Measurements from ENCODE around the gene FTSJ1. TPM values are rescaled to one million over a fixed set of nuclear protein-coding genes. Genes with fewer than 3 reads are reported as not detected.

Gene FTSJ1
- total RNA-seq, 1 experiment from 2014 or later, result 49.4 TPM

GRCh38 chrX:48509619-48510018 is 33.6 kb downstream of the FTSJ1 start:
- Mint-ChIP-seq H3K27me3 (ENCODE audit: low read depth) (peaks cover 4% of the 10 kb centered on the region), H3K4me1 (peaks cover 3 to 8% of the 10 kb centered on the region in 2 experiments; a peak in 3 of 4 replicates), H3K36me3 (ENCODE audit: insufficient read depth in 1 of 3, low read depth in 3 of 3) (peaks cover 7 to 15% (median 13%) of the 10 kb centered on the region in 3 experiments; a peak in 6 of 7 replicates), H3K27ac (no peak overlapping the region; a peak in 1 of 7 replicates), H3K4me3 (peak overlapping the region; percentile 83 to 91), H3K9me3 (peaks cover 64 to 70% of the 10 kb centered on the region in 2 experiments)
- Histone ChIP-seq H3K14ac (ENCODE audit: insufficient read depth, low read length) (no peak overlapping the region), H3T11ph (ENCODE audit: low read length) (no peak overlapping the region), H2BK5ac (ENCODE audit: insufficient read length, low read length) (no peak overlapping the region), H2BK20ac (ENCODE audit: low read depth, low read length, poor library complexity, severe bottlenecking) (no peak overlapping the region), H3K23ac (ENCODE audit: insufficient read length, low read depth, low read length) (no peak overlapping the region), H3K56ac (ENCODE audit: insufficient read length, low read depth, low read length) (no peak overlapping the region), H2AK5ac (ENCODE audit: insufficient read length, low read length) (no peak overlapping the region), H3K79me1 (ENCODE audit: insufficient read depth, low read depth, low read length, poor library complexity, severe bottlenecking) (no peaks in the 10 kb centered on the region), H2BK12ac (ENCODE audit: insufficient read length, low read depth, low read length) (no peak overlapping the region), H2BK15ac (ENCODE audit: low read depth, low read length) (no peak overlapping the region), H3K9ac (ENCODE audit: extremely low read depth, insufficient read length, low read length) (no peak overlapping the region), H3K27me3 (ENCODE audit: insufficient read depth, low read length) (no peaks in the 10 kb centered on the region), H3K4me2 (ENCODE audit: insufficient read depth, insufficient read length, low read length) (peak overlapping the region; percentile 45), H4K8ac (replicated peaks; ENCODE audit: insufficient read length, low read depth, low read length) (no peak overlapping the region), H3K9me3 (ENCODE audit: control insufficient read depth, low read depth, low read length) (peaks cover 44% of the 10 kb centered on the region), H3K23me2 (ENCODE audit: insufficient read length, low read depth, low read length, poor library complexity, severe bottlenecking) (peaks cover 5% of the 10 kb centered on the region), H3K79me2 (ENCODE audit: insufficient read depth, low read length) (no peaks in the 10 kb centered on the region), H4K91ac (ENCODE audit: insufficient read length, low read depth, low read length) (no peak overlapping the region), H4K5ac (ENCODE audit: insufficient read length, low read depth, low read length) (no peak overlapping the region), H2BK120ac (ENCODE audit: low read depth, low read length, poor library complexity, severe bottlenecking) (no peak overlapping the region), H3K4me1 (ENCODE audit: insufficient read depth, low read length) (no peaks in the 10 kb centered on the region), H3K18ac (ENCODE audit: insufficient read length, low read depth, low read length) (no peak overlapping the region), H3K4ac (ENCODE audit: low read depth, low read length) (no peak overlapping the region), H4K20me1 (ENCODE audit: control insufficient read depth, insufficient read depth, insufficient read length) (no peaks in the 10 kb centered on the region), H3K27ac (ENCODE audit: insufficient read length, low read depth, low read length) (no peak overlapping the region), H2AFZ (ENCODE audit: low read length) (no peak overlapping the region)
- WGBS (ENCODE audit: extremely low coverage, insufficient read length, low lambda C conversion rate), result no CpG with 5 or more reads among the region's 11 CpGs
- TF ChIP-seq CTCF (conservative IDR thresholded peaks at IDR 0.05), result no peak
- no peak for DNase-seq

Data from H9 (cell line).